ENCODE results near the gene HIGD1A. TPM values are rescaled to one million over a fixed set of nuclear protein-coding genes. Genes with fewer than 3 reads are reported as not detected.

HIGD1A gene
- total and polyA plus RNA-seq, 9 of the 15 experiments (the other 6 are each of a cell fraction or from before 2014, with no cell fraction given) = 165 to 1,185 (median 333) TPM

GRCh38 chr3:42836150-42837123, 32.1 kb upstream of the HIGD1A start (continued):
- peak; percentile 43; the same call in 1 of the 2 replicates for TF ChIP-seq ATF3 (IDR thresholded peaks at IDR 0.05)
- TF ChIP-seq ATF3 (CRISPR knock-in tag; conservative IDR thresholded peaks at IDR 0.05) = no peak; the same call in 1 of the 2 replicates
- peak; percentile 50; the same call in 1 of the 2 replicates for TF ChIP-seq REST (IDR thresholded peaks at IDR 0.05; ENCODE audit: borderline replicate concordance)
- no peak for TF ChIP-seq REST (CRISPR knock-in tag; IDR thresholded peaks at IDR 0.05; ENCODE audit: low read depth)
- TF ChIP-seq NFRKB (IDR thresholded peaks at IDR 0.05; ENCODE audit: low read depth) = no peak
- no peak for TF ChIP-seq TSHZ1 (CRISPR knock-in tag; IDR thresholded peaks at IDR 0.05)
- peak; percentile 92 for TF ChIP-seq ZNF57 (CRISPR knock-in tag; IDR thresholded peaks at IDR 0.05)
- no peak for TF ChIP-seq JUNB (CRISPR knock-in tag; conservative IDR thresholded peaks at IDR 0.05)
- TF ChIP-seq RBM22 (IDR thresholded peaks at IDR 0.05; ENCODE audit: low read depth, low read length, poor library complexity, severe bottlenecking) = no peak
- 0 out of 2 replicates have a peak, but pooled peaks have one; percentile 25 for TF ChIP-seq HLTF (IDR thresholded peaks at IDR 0.05)
- peak; percentile 97 for TF ChIP-seq CCNT2 (IDR thresholded peaks at IDR 0.05; ENCODE audit: borderline replicate concordance, extremely low read depth, insufficient read length, low read depth, low read length)
- TF ChIP-seq TRIM24 (IDR thresholded peaks at IDR 0.05) = peak; percentile 88 to 94
- no peak for TF ChIP-seq ADNP (tag; IDR thresholded peaks at IDR 0.05)
- TF ChIP-seq ZNF778 (CRISPR knock-in tag; IDR thresholded peaks at IDR 0.05) = no peak
- peak; percentile 91 for TF ChIP-seq NFIC (IDR thresholded peaks at IDR 0.05)
